ENCODE data around the gene GFPT1. TPM values are rescaled to one million over a fixed set of nuclear protein-coding genes. Genes with fewer than 3 reads are reported as not detected.
"Not testable (repeated sequence)": the region's sequence is repeated elsewhere in the genome, so short reads cannot be mapped to it uniquely, and the experiment has no call there.

The GFPT1 gene
- total RNA-seq, 1 experiment from 2014 or later: 25.6 TPM

DNA sequence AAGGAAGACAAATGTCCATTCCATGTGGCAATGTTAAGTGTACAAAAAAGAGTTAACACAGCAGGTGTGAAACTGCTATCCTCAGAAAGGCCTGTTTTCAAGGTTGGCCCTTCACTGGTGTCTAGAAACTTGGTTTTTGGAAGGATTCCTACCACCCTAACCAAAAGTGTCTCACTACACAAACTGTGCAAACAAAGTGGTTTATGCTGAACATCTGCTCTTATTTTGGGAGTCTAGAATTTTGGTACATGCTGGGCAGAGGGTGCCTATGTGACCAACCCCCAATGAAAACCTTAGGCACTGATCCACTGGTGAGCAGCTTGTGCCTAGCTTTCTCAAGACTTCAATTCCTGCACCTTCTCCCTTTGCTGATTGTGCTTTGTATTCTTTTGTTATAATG, 14.3 kb downstream of the GFPT1 start:
- no peak overlapping the region for H3K4me3 ChIP-seq (ENCODE audit: insufficient read depth, low read depth, low read length)
- peaks cover 11% of the 10 kb centered on the region for H3K36me3 ChIP-seq (replicated peaks; ENCODE audit: control insufficient read depth, insufficient read depth, low read length)
- H3K27me3 ChIP-seq (ENCODE audit: control insufficient read depth, insufficient read depth, low read length): no peaks in the 10 kb centered on the region
- DNase-seq: no peak

DNA sequence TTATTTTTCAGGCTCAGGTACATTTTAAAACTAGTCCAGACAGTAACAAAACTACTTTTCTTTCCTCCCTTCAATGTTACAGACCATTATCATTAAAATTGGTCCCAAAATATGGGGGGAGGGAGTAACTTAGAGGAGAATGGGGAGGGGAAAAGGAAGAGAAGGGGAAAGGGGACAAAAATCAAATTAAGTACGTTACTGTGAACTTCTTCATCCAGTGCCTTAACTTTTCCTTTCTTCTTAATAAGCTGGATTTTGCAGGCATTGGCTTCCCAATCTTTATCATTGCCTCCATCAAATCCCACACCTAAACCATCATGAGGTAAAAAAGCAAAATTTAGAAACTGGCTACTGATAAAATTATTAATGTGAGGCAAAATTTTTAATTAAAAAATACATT, 17.2 kb downstream of the GFPT1 start:
- H3K27me3 ChIP-seq (ENCODE audit: control insufficient read depth, insufficient read depth, low read length): no peaks in the 10 kb centered on the region
- no peak for DNase-seq
- no peak overlapping the region for H3K4me3 ChIP-seq (ENCODE audit: insufficient read depth, low read depth, low read length)
- H3K36me3 ChIP-seq (replicated peaks; ENCODE audit: control insufficient read depth, insufficient read depth, low read length): peaks cover 14% of the 10 kb centered on the region

DNA sequence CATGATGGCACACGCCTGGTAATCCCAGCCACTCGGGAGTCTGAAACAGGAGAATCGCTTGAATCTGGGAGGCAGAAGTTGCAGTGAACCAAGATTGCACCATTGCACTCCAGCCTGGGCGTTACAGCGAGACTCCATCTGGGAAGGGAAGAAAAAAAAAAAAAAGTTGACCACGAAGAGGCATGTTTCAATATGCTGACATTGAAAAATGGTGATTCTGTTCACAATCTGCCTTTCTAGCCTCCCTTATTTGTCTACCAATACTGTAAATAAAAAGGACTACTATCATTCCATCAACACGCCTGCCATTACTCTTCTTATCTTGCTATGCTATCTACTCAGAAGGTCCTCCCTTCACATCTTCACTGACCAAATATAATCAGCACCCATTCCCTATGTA, 18.4 kb downstream of the GFPT1 start:
- H3K27me3 ChIP-seq (ENCODE audit: control insufficient read depth, insufficient read depth, low read length): no peaks in the 10 kb centered on the region
- H3K36me3 ChIP-seq (replicated peaks; ENCODE audit: control insufficient read depth, insufficient read depth, low read length): peaks cover 14% of the 10 kb centered on the region
- H3K4me3 ChIP-seq (ENCODE audit: insufficient read depth, low read depth, low read length): no peak overlapping the region
- DNase-seq: no peak

- Histone ChIP-seq H3K4me3 (ENCODE audit: insufficient read depth, low read depth, low read length) (no peak overlapping the region), H3K27me3 (ENCODE audit: control insufficient read depth, insufficient read depth, low read length) (no peaks in the 10 kb centered on the region), H3K36me3 (replicated peaks; ENCODE audit: control insufficient read depth, insufficient read depth, low read length) (peaks cover 32% of the 10 kb centered on the region)
- DNase-seq: no peak
Observed at GRCh38 chr2:69359371-69359770, 27.7 kb downstream of the GFPT1 start.

DNA sequence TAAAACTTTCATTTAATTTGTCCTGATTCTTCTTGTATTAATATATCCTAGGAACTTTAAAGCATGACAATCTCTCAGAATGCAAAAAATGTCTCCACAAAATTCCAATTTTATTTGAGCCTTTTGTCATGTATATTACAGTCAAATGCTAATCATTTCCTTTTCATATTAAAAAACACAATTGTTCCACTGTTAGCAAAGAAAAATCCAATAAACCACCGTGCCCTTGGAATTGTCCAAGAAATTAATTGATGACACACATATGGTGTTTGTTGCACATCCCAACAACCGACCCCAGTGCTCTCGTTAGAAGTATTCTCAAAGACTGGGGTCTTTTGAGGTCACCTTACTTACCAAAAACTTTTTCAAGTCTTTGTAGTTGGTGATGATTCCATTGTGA, 28.1 kb downstream of the GFPT1 start:
- H3K4me3 ChIP-seq (ENCODE audit: insufficient read depth, low read depth, low read length): no peak overlapping the region

DNA sequence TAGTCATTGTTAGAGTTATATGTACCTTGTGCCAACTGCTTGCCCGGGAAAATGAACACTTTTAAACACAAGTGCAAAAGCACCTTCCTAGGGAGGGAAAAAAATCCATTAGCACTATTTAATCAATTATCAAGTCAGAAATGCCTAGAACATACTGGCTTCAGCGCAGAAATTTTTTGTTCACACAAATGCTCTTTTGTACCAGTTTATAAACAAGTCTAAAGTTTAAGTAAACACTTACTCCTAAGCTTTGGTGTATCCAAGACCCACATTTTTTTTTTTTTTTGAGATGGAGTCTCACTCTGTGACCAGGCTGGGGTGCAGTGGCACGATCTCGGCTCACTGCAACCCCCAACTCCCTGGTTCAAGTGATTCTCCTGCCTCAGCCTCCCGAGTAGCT, 30.6 kb downstream of the GFPT1 start:
- H3K36me3 ChIP-seq (replicated peaks; ENCODE audit: control insufficient read depth, insufficient read depth, low read length): peaks cover 22% of the 10 kb centered on the region
- no peak overlapping the region for H3K4me3 ChIP-seq (ENCODE audit: insufficient read depth, low read depth, low read length)
- no peaks in the 10 kb centered on the region for H3K27me3 ChIP-seq (ENCODE audit: control insufficient read depth, insufficient read depth, low read length)
- no peak for DNase-seq

More for the DNA sequence above, 28.1 kb downstream of the GFPT1 start:
- Histone ChIP-seq H3K36me3 (replicated peaks; ENCODE audit: control insufficient read depth, insufficient read depth, low read length) (peaks cover 32% of the 10 kb centered on the region), H3K27me3 (ENCODE audit: control insufficient read depth, insufficient read depth, low read length) (no peaks in the 10 kb centered on the region)
- no peak for DNase-seq

- peaks cover 19% of the 10 kb centered on the region for H3K36me3 ChIP-seq (replicated peaks; ENCODE audit: control insufficient read depth, insufficient read depth, low read length)
- H3K27me3 ChIP-seq (ENCODE audit: control insufficient read depth, insufficient read depth, low read length); DNase-seq; H3K4me3 ChIP-seq (ENCODE audit: insufficient read depth, low read depth, low read length): not testable (repeated sequence)
Observed at GRCh38 chr2:69354976-69355375, 32.1 kb downstream of the GFPT1 start.

DNA sequence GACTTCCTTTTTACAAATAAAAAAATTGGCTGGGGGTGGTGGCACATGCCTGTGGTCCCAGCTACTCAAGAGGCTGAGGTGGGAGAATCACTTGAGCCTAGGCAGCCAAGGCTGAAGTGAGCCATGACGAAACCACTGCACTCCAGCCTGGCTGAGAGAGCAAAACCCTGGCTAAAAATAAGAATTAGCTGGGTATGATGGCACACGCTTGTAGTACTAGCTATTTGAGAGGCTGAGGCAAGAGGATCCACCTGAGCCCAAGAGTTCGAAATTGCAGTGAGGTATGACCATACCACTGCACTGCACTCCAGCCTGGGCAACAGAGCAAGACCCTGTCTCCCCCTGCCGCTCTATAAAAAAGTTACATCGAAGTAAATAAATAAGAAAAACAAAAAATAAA, 33.7 kb downstream of the GFPT1 start:
- Histone ChIP-seq H3K36me3 (replicated peaks; ENCODE audit: control insufficient read depth, insufficient read depth, low read length) (peaks cover 27% of the 10 kb centered on the region), H3K27me3 (ENCODE audit: control insufficient read depth, insufficient read depth, low read length) (no peaks in the 10 kb centered on the region)
- DNase-seq: no peak

GRCh38 chr2:69348781-69349180, 38.2 kb downstream of the GFPT1 start:
- DNase-seq: no peak
- H3K36me3 ChIP-seq (replicated peaks; ENCODE audit: control insufficient read depth, insufficient read depth, low read length): peaks cover 18% of the 10 kb centered on the region

More for the DNA sequence above, 33.7 kb downstream of the GFPT1 start:
- no peak overlapping the region for H3K4me3 ChIP-seq (ENCODE audit: insufficient read depth, low read depth, low read length)

GRCh38 chr2:69345434-69345833, 41.6 kb downstream of the GFPT1 start:
- Histone ChIP-seq H3K4me3 (ENCODE audit: insufficient read depth, low read depth, low read length) (no peak overlapping the region), H3K36me3 (replicated peaks; ENCODE audit: control insufficient read depth, insufficient read depth, low read length) (peaks cover 23% of the 10 kb centered on the region), H3K27me3 (ENCODE audit: control insufficient read depth, insufficient read depth, low read length) (no peaks in the 10 kb centered on the region)
- DNase-seq: no peak

More at GRCh38 chr2:69348781-69349180, 38.2 kb downstream of the GFPT1 start:
- H3K27me3 ChIP-seq (ENCODE audit: control insufficient read depth, insufficient read depth, low read length): no peaks in the 10 kb centered on the region
- H3K4me3 ChIP-seq (ENCODE audit: insufficient read depth, low read depth, low read length): no peak overlapping the region

- H3K27me3 ChIP-seq (ENCODE audit: control insufficient read depth, insufficient read depth, low read length): no peaks in the 10 kb centered on the region
- no peak for DNase-seq
- H3K4me3 ChIP-seq (ENCODE audit: insufficient read depth, low read depth, low read length): no peak overlapping the region
- peaks cover 23% of the 10 kb centered on the region for H3K36me3 ChIP-seq (replicated peaks; ENCODE audit: control insufficient read depth, insufficient read depth, low read length)
Observed at GRCh38 chr2:69344305-69344704, 42.7 kb downstream of the GFPT1 start.

GRCh38 chr2:69340101-69340775, 46.8 kb downstream of the GFPT1 start:
- no peaks in the 10 kb centered on the region for H3K27me3 ChIP-seq (ENCODE audit: control insufficient read depth, insufficient read depth, low read length)
- DNase-seq: no peak
- H3K36me3 ChIP-seq (replicated peaks; ENCODE audit: control insufficient read depth, insufficient read depth, low read length): peaks cover 19% of the 10 kb centered on the region
- H3K4me3 ChIP-seq (ENCODE audit: insufficient read depth, low read depth, low read length): no peak overlapping the region

DNA sequence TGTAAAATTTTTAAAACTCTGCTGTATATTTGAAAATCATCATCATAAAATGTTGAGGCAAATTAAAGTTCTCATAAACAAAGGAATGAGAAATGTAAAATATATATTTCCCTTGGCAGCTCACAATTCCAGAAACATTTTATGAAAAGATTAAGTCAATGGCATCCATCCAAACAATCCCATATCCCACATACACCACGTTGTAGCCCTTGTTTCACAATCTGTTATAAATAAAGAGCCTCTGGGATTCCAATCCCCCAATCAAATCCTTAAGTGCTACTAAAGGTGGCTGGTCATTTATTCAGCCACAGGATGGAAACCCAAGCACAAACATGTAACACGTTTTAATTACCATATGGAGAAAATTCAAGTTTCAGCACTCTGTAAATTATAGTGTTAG, 51.7 kb downstream of the GFPT1 start:
- Histone ChIP-seq H3K36me3 (replicated peaks; ENCODE audit: control insufficient read depth, insufficient read depth, low read length) (peaks cover 9% of the 10 kb centered on the region), H3K27me3 (ENCODE audit: control insufficient read depth, insufficient read depth, low read length) (no peaks in the 10 kb centered on the region), H3K4me3 (ENCODE audit: insufficient read depth, low read depth, low read length) (no peak overlapping the region)
- no peak for DNase-seq

- DNase-seq: no peak
- no peak overlapping the region for H3K4me3 ChIP-seq (ENCODE audit: insufficient read depth, low read depth, low read length)
- peaks cover 4% of the 10 kb centered on the region for H3K36me3 ChIP-seq (replicated peaks; ENCODE audit: control insufficient read depth, insufficient read depth, low read length)
- H3K27me3 ChIP-seq (ENCODE audit: control insufficient read depth, insufficient read depth, low read length): no peaks in the 10 kb centered on the region
Observed at GRCh38 chr2:69333352-69333751, 53.7 kb downstream of the GFPT1 start.

DNA sequence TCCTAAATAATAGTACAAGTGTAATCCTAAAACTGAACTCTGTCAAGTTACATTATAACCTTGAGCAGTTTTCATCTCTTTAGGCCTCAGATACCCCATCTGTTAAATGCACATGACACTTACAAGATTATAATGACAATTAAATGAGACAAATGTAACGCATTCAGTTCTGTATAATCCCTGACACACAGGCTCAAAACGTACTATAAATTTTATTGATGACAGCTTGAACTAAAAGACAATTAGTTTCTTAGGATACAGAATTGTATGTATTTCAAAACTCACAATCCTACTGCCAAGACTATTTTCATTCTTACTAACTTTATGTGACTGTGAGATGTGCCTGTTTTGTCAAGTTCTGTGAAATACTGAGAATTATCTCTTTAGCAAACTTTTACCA, 56.2 kb downstream of the GFPT1 start:
- H3K4me3 ChIP-seq (ENCODE audit: insufficient read depth, low read depth, low read length): no peak overlapping the region
- no peaks in the 10 kb centered on the region for H3K27me3 ChIP-seq (ENCODE audit: control insufficient read depth, insufficient read depth, low read length)
- DNase-seq: no peak
- peaks cover 8% of the 10 kb centered on the region for H3K36me3 ChIP-seq (replicated peaks; ENCODE audit: control insufficient read depth, insufficient read depth, low read length)

GRCh38 chr2:69322631-69323030, 64.4 kb downstream of the GFPT1 start:
- Histone ChIP-seq H3K27me3 (ENCODE audit: control insufficient read depth, insufficient read depth, low read length) (no peaks in the 10 kb centered on the region), H3K4me3 (ENCODE audit: insufficient read depth, low read depth, low read length) (no peak overlapping the region), H3K36me3 (replicated peaks; ENCODE audit: control insufficient read depth, insufficient read depth, low read length) (peaks cover 8% of the 10 kb centered on the region)
- no peak for DNase-seq
